ENCODE measurements around the gene SEMA3A. TPM values are rescaled to one million over a fixed set of nuclear protein-coding genes. Genes with fewer than 3 reads are reported as not detected.

SEMA3A gene
- total RNA-seq, 2 experiments from 2014 or later: 1.2 to 1.7 TPM

- no peak for DNase-seq
- H3K4me3 Mint-ChIP-seq: no peak overlapping the region
- TF ChIP-seq CTCF (IDR thresholded peaks at IDR 0.05): no peak
- POLR2A ChIA-PET: no interaction called here
- CTCF ChIA-PET: no interaction called here
- no peaks in the 10 kb centered on the region for H3K36me3 Mint-ChIP-seq (ENCODE audit: low read depth)
- intact Hi-C loops (cut with micrococcal nuclease): no loop called here
- H3K9me3 Mint-ChIP-seq: no peaks in the 10 kb centered on the region
- no peaks in the 10 kb centered on the region for H3K4me1 Mint-ChIP-seq (ENCODE audit: low read depth)
- H3K27me3 Mint-ChIP-seq: no peaks in the 10 kb centered on the region
- ATAC-seq: no peak
- no peak overlapping the region for H3K27ac Mint-ChIP-seq
These were observed 224.5 kb downstream of the SEMA3A start for GRCh38 chr7:83970081-83970480.

- no peak for ATAC-seq
- H3K4me3 Mint-ChIP-seq: no peak overlapping the region
- ChIA-PET POLR2A (no interaction called here), CTCF (no interaction called here)
- H3K9me3 Mint-ChIP-seq: no peaks in the 10 kb centered on the region
- DNase-seq: no peak
- TF ChIP-seq CTCF (IDR thresholded peaks at IDR 0.05): no peak
- H3K4me1 Mint-ChIP-seq (ENCODE audit: low read depth): no peaks in the 10 kb centered on the region
- H3K27ac Mint-ChIP-seq: no peak overlapping the region
- intact Hi-C loops (cut with micrococcal nuclease): no loop called here
- H3K36me3 Mint-ChIP-seq (ENCODE audit: low read depth): no peaks in the 10 kb centered on the region
- H3K27me3 Mint-ChIP-seq: no peaks in the 10 kb centered on the region
These were observed 230.3 kb downstream of the SEMA3A start for GRCh38 chr7:83964318-83964717.

- Mint-ChIP-seq H3K27me3 (peaks cover 2% of the 10 kb centered on the region), H3K4me3 (no peak overlapping the region), H3K4me1 (ENCODE audit: low read depth) (no peaks in the 10 kb centered on the region), H3K27ac (no peak overlapping the region), H3K9me3 (no peaks in the 10 kb centered on the region), H3K36me3 (ENCODE audit: low read depth) (no peaks in the 10 kb centered on the region)
- no peak for TF ChIP-seq CTCF (IDR thresholded peaks at IDR 0.05)
- POLR2A ChIA-PET: no interaction called here
- CTCF ChIA-PET: interaction anchor here (1.2 to 2.8 kb wide), 2 partner anchors 10 to 21 kb away, joined by 3 to 11 read pairs; no protein-coding TSS in a partner anchor
- ATAC-seq: no peak
- DNase-seq: no peak
- intact Hi-C loops (cut with micrococcal nuclease): no loop called here
These were observed 237.3 kb downstream of the SEMA3A start for GRCh38 chr7:83957333-83957732.

- no peak for DNase-seq
- peaks cover 2% of the 10 kb centered on the region for H3K27me3 Mint-ChIP-seq
- no peaks in the 10 kb centered on the region for H3K9me3 Mint-ChIP-seq
- no peaks in the 10 kb centered on the region for H3K36me3 Mint-ChIP-seq (ENCODE audit: low read depth)
- no peak for TF ChIP-seq CTCF (IDR thresholded peaks at IDR 0.05)
- H3K4me3 Mint-ChIP-seq: no peak overlapping the region
- CTCF ChIA-PET: interaction anchor here (0.7 to 2.8 kb wide), 2 partner anchors 9 to 20 kb away, joined by 3 to 11 read pairs; no protein-coding TSS in a partner anchor
- H3K27ac Mint-ChIP-seq: no peak overlapping the region
- intact Hi-C loops (cut with micrococcal nuclease): no loop called here
- no peak for ATAC-seq
- no peaks in the 10 kb centered on the region for H3K4me1 Mint-ChIP-seq (ENCODE audit: low read depth)
- POLR2A ChIA-PET: no interaction called here
These were observed 238.5 kb downstream of the SEMA3A start for GRCh38 chr7:83956104-83956503.

GRCh38 chr7:83952236-83952635 is 242.4 kb downstream of the SEMA3A start:
- H3K27ac Mint-ChIP-seq: no peak overlapping the region
- H3K36me3 Mint-ChIP-seq (ENCODE audit: low read depth): no peaks in the 10 kb centered on the region
- CTCF ChIA-PET: no interaction called here
- no peak for TF ChIP-seq CTCF (IDR thresholded peaks at IDR 0.05)
- H3K9me3 Mint-ChIP-seq: no peaks in the 10 kb centered on the region
- peaks cover 5% of the 10 kb centered on the region for H3K27me3 Mint-ChIP-seq
- DNase-seq (no peak), ATAC-seq (no peak)
- H3K4me1 Mint-ChIP-seq (ENCODE audit: low read depth): no peaks in the 10 kb centered on the region
- intact Hi-C loops (cut with micrococcal nuclease): no loop called here
- POLR2A ChIA-PET: no interaction called here
- H3K4me3 Mint-ChIP-seq: no peak overlapping the region
